ENCODE results near the gene ARF6.
"Not testable (repeated sequence)": the region's sequence is repeated elsewhere in the genome, so short reads cannot be mapped to it uniquely, and the experiment has no call there.

The ARF6 gene

DNA sequence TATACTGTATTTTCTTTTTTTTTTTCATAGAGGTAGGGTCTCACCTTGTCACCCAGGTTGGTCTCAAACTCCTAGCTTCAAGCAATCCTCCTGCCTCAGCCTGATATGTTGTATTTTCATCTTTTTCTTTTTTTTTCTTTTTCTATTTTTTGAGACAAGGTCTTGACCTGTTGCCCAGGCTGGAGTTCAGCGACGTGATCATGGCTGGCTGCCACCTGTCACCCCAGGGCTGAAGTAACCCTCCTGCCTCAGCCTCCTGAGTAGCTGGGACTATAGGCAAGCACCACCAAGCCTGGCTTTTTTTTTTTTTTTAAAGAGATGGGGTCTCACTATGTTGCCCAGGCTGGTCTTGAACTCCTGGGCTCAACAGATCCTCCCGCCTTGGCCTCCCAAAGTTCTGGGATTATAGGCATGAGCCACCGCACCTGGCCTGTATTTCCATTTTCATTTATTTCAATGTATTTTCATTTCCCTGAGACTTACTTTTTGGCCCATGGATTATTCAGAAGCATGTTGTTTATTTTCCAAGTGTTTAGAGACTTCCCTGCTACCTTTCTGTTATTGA lies 16.2 kb upstream of the ARF6 start:
- DNase-seq (ENCODE audit: low read depth), result no peak

- no peak for DNase-seq (ENCODE audit: low read depth)
These were observed 13.2 kb upstream of the ARF6 start for GRCh38 chr14:49879646-49880204.

DNA sequence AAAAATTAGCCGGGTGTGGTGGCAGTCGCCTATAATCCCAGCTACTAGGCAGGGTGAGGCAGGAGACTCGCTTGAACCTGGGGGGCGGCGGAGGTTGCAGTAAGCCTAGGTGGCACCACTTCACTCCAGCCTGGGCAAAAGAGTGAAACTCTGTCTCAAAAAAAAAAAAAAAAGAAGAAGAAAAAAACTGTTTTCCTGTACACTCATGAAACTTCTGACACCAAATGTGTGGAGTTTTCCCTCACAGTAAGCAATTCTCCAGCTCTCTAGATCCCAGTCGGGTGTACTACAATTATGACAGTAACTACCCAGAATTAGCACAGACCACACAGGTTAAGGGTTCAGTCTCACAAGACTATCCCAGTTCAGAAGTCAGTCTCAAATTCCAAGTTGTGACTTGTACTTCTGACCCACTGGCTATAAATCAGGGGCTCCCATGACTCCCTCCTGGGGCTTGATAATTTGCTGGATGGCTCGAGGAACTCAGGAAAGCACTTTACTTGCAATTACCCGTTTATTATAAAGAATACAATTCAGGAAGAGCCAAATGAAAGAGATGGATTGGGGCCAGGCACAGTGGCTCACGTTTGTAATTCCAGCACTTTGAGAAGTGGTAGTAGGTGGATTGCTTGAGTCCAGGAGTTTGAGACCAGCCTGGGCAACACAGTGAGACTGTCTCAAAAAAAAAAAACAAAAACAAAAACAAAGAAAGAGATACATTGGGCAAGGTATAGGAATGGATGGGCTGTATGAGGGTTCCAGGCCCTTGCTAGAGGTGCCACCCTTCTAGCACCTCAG lies 12.4 kb upstream of the ARF6 start:
- peak; percentile 61 for DNase-seq (ENCODE audit: low read depth)

GRCh38 chr14:49881350-49882001 lies 11.4 kb upstream of the ARF6 start:
- DNase-seq (ENCODE audit: low read depth), result no peak

- no peak for DNase-seq (ENCODE audit: low read depth)
These were observed 9.8 kb upstream of the ARF6 start for GRCh38 chr14:49882826-49883694.

- no peak for DNase-seq (ENCODE audit: low read depth)
These were observed 6.4 kb upstream of the ARF6 start for GRCh38 chr14:49886523-49886922.

- no peak for DNase-seq (ENCODE audit: low read depth)
These were observed 4.6 kb upstream of the ARF6 start for GRCh38 chr14:49888293-49888692.

- DNase-seq (ENCODE audit: low read depth), result peak; percentile 74
These were observed 614 bp upstream of the ARF6 start for GRCh38 chr14:49892301-49892635.

DNA sequence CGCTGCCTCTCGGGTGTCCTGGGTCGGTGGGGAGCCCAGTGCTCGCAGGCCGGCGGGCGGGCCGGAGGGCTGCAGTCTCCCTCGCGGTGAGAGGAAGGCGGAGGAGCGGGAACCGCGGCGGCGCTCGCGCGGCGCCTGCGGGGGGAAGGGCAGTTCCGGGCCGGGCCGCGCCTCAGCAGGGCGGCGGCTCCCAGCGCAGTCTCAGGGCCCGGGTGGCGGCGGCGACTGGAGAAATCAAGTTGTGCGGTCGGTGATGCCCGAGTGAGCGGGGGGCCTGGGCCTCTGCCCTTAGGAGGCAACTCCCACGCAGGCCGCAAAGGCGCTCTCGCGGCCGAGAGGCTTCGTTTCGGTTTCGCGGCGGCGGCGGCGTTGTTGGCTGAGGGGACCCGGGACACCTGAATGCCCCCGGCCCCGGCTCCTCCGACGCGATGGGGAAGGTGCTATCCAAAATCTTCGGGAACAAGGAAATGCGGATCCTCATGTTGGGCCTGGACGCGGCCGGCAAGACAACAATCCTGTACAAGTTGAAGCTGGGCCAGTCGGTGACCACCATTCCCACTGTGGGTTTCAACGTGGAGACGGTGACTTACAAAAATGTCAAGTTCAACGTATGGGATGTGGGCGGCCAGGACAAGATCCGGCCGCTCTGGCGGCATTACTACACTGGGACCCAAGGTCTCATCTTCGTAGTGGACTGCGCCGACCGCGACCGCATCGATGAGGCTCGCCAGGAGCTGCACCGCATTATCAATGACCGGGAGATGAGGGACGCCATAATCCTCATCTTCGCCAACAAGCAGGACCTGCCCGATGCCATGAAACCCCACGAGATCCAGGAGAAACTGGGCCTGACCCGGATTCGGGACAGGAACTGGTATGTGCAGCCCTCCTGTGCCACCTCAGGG lies 679 bp downstream of the ARF6 start:
- DNase-seq (ENCODE audit: low read depth), result no peak

- DNase-seq (ENCODE audit: low read depth), result not testable (repeated sequence)
These were observed 1.6 kb downstream of the ARF6 start for GRCh38 chr14:49894214-49895107.

DNA sequence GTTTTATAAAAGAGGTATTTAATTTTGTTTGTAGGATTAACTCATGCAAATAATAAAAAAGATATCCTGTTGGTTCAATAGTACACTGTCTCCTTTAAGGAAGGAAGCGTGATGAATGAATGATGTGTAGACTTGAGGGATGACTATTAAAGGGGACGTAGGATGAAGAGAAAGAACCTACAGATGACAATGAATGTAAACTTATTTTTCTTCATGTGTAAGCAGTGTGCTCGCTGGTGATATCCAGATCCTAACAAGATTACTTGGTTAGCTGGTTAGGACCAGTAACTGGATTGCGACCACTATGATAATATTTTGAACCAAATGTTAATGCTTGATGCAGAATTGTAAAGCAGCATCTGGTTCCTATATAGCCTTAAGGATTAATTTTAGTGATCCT lies 2.6 kb downstream of the ARF6 start:
- no peak for DNase-seq (ENCODE audit: low read depth)

DNA sequence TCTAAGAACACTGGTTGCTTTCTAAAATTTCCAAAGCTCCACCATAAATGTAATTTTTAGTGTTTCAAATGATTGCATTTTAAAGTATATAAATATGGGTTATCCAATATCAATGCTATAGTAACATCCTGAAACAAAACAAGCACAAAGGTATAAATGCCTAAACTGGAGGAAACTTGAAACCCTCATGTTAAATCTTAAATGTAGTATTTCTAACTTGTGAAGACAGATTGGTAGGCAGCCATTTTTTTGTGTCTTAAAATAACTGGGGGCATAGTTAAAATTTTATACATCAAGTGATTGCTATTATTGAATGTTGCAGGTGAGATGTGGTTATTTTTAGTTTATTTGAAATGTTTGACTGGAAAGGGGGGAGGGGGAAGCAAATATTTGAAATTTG lies 3.4 kb downstream of the ARF6 start:
- DNase-seq (ENCODE audit: low read depth), result not testable (repeated sequence)

DNA sequence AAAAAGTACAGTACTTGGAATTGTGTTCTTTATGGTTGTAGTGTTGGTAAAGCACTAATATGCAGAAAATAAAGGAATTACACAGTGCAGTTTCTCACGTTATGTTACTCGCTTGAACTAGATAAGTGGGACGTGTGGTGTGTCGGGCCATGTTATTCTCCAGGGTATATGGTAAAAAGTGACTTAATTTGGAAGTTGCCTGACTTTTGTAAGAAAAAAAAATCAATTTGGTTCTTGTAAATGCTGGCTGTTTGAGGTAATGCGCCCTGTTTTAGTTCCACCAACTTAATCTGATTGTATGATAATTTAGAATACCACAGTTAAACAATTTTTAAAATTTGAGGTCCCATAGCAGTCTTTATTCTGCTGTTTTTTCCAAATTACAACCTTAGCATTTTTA lies 4.1 kb downstream of the ARF6 start:
- no peak for DNase-seq (ENCODE audit: low read depth)

GRCh38 chr14:49897414-49897813 lies 4.5 kb downstream of the ARF6 start:
- DNase-seq (ENCODE audit: low read depth), result no peak

GRCh38 chr14:49897965-49898364 lies 5.1 kb downstream of the ARF6 start:
- no peak for DNase-seq (ENCODE audit: low read depth)

GRCh38 chr14:49898485-49898884 lies 5.6 kb downstream of the ARF6 start:
- DNase-seq (ENCODE audit: low read depth), result no peak

- DNase-seq (ENCODE audit: low read depth), result no peak
These were observed 8.1 kb downstream of the ARF6 start for GRCh38 chr14:49900973-49901372.

DNA sequence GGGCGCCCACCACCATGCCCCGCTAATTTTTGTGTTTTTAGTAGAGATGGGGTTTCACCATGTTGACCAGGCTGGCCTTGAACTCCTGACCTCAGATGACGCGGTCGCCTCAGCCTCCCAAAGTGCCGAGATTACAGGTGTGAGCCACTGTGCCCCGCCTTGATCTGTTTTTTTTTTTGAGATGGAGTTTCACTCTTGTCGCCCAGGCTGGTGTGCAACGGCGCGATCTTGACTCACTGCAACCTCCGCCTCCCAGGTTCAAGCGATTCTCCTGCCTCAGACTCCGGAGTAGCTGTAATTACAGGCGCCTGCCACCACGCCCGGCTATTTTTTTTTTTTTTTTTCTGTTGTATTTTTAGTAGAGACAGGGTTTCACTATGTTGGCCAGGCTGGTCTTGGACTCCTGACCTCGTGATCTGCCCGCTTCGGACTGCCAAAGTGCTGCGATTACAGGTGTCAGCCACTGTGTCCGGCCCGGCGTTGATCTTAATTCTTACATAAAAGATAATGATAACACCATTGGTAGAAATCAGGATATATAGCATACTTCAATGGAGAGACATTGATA lies 9.9 kb downstream of the ARF6 start:
- not testable (repeated sequence) for DNase-seq (ENCODE audit: low read depth)

DNA sequence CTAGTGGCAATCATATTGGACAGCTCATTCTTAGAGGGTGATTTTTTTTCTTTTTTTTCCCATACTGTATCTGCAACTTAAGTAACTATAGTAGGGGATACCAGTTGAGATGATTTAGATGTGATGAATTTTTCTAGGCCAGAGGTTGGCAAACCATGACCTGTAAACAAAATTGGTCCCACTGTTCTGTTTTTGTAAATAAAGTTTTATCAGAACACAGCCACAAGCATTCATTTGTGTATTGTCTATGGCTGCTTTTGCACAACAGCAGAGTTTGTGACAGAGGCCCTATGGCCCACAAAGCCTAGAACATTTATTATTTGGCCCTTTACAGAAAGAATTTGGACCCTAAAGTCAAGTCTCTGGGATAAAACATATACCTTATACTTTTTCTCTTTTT lies 11.4 kb downstream of the ARF6 start:
- DNase-seq (ENCODE audit: low read depth), result no peak

GRCh38 chr14:49905989-49906388 lies 13.1 kb downstream of the ARF6 start:
- no peak for DNase-seq (ENCODE audit: low read depth)
